RWPE2 (cell line): Measurements from ENCODE around the gene FXYD4.
"Not testable (repeated sequence)": the region's sequence is repeated elsewhere in the genome, so short reads cannot be mapped to it uniquely, and the experiment has no call there.

ENCODE experiments used
- ATAC-seq: fragments of 200-7000 bp; cut with Tn5 transposase; 3 replicates; pipeline ENCODE4 v1.9.1; 2021; ENCODE audit warnings: low read depth
- DNase-seq: peaks from one replicate; pipeline ENCODE4 v3.0.0-alpha.2; 2020; ENCODE audit warnings: low spot score
- H3K27ac ChIP-seq: fragments of 450-650 bp; 2 replicates; pipeline ENCODE4 v1.5.1; 2017; ENCODE audit warnings: mild to moderate bottlenecking; ENCODE audit not compliant: poor library complexity, severe bottlenecking
- H3K27me3 ChIP-seq: fragments of 250-450 bp; sonication (Bioruptor Pico); 2 replicates; pipeline ENCODE4 v1.5.1; 2021; ENCODE audit warnings: mild to moderate bottlenecking, moderate library complexity; ENCODE audit not compliant: insufficient read depth, poor library complexity, severe bottlenecking
- H3K36me3 ChIP-seq: fragments of 250-450 bp; sonication (Bioruptor Pico); 2 replicates; pipeline ENCODE4 v1.5.1; 2020; ENCODE audit warnings: low read depth, mild to moderate bottlenecking, moderate library complexity
- H3K4me1 ChIP-seq: fragments of 250-450 bp; sonication (Bioruptor Pico); 2 replicates; pipeline ENCODE4 v1.5.1; 2021; ENCODE audit warnings: mild to moderate bottlenecking, moderate library complexity; ENCODE audit not compliant: insufficient read depth, poor library complexity, severe bottlenecking
- H3K4me3 ChIP-seq: fragments of 250-450 bp; sonication (Bioruptor Pico); 2 replicates; pipeline ENCODE4 v1.5.1; 2021; ENCODE audit warnings: mild to moderate bottlenecking, moderate library complexity; ENCODE audit not compliant: severe bottlenecking
- H3K9me3 ChIP-seq: fragments of 250-450 bp; sonication (Bioruptor Pico); 2 replicates; pipeline ENCODE4 v1.5.1; 2021; ENCODE audit warnings: mild to moderate bottlenecking, moderate library complexity; ENCODE audit not compliant: severe bottlenecking
- TF ChIP-seq, protein P1 (sequence below): fragments of 450-650 bp; IDR thresholded peaks from one replicate; pipeline ENCODE4 v1.5.1; 2017; ENCODE audit warnings: mild to moderate bottlenecking, moderate library complexity; ENCODE audit not compliant: poor library complexity, severe bottlenecking

The FXYD4 gene

DNA sequence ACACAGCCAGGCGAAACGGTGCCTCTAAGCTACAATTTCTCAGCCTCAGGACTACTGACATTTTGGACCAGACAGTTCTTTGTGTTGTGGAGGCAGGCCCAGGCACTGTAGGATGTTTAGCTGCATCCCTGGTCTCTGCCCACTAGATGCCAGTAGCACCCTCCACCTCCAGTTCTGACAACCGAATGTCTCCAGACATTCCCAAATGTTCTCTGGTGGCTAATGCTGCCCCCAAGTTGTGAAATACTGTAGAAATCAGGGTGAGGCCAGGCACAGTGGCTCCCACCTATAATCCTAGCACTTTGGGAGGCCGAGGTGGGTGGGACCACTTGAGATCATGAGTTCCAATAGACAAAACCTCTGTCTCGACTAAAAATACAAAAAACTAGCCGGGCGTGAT lies 19.3 kb downstream of the FXYD4 start:
- TF ChIP-seq, protein P1, sequence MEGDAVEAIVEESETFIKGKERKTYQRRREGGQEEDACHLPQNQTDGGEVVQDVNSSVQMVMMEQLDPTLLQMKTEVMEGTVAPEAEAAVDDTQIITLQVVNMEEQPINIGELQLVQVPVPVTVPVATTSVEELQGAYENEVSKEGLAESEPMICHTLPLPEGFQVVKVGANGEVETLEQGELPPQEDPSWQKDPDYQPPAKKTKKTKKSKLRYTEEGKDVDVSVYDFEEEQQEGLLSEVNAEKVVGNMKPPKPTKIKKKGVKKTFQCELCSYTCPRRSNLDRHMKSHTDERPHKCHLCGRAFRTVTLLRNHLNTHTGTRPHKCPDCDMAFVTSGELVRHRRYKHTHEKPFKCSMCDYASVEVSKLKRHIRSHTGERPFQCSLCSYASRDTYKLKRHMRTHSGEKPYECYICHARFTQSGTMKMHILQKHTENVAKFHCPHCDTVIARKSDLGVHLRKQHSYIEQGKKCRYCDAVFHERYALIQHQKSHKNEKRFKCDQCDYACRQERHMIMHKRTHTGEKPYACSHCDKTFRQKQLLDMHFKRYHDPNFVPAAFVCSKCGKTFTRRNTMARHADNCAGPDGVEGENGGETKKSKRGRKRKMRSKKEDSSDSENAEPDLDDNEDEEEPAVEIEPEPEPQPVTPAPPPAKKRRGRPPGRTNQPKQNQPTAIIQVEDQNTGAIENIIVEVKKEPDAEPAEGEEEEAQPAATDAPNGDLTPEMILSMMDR = peak; percentile 51
- H3K36me3 ChIP-seq = peaks cover 100% of the 10 kb centered on the region
- no peak overlapping the region for H3K27ac ChIP-seq
- no peaks in the 10 kb centered on the region for H3K4me1 ChIP-seq
- H3K27me3 ChIP-seq = no peaks in the 10 kb centered on the region
- no peak for DNase-seq
- H3K9me3 ChIP-seq = no peaks in the 10 kb centered on the region
- peak; percentile 60; the same call in 2 of the 3 replicates for ATAC-seq
- no peak overlapping the region for H3K4me3 ChIP-seq

DNA sequence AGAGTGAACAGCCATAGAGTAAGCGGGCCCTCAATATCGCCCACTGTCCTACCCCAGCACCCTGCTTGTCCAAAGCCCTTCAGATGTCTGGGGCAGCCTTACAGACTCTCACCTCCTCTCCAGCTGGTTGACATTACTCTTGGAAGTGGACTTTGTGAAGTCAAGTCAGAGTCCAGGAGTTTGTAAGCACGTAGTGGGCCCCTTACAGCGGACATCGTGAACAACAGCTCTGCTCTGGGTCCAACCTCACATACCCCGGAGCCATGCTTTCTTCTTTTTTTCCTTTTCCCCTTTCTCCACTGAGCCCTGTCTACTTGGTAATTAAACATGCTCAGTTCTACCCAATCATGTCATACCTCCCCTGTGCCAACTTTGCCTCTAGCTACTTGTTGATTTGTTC lies 20.1 kb downstream of the FXYD4 start:
- Histone ChIP-seq H3K9me3 (no peaks in the 10 kb centered on the region), H3K4me3 (no peak overlapping the region), H3K4me1 (no peaks in the 10 kb centered on the region), H3K27me3 (no peaks in the 10 kb centered on the region), H3K36me3 (peaks cover 100% of the 10 kb centered on the region), H3K27ac (no peak overlapping the region)
- TF ChIP-seq, protein P1 = no peak
- no peak for ATAC-seq
- DNase-seq = no peak

DNA sequence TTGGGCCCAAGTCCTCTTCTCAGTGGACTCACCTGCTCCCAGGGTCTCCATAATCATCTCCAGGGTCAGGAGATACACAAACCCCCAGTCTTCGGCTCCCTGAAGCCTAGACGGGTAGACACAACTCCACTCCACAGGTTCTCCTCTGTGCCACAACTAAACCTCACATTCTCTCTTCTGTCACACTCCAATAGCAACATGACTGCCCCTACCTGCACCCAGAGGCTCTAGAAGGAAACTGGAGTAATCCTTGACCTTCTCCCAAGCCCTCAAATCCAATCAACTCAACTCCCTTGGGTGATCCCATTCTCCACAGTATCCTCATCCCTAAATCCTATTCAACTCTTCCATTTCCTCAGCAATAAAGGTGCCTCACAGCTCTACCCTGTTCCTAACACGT lies 21.3 kb downstream of the FXYD4 start:
- Histone ChIP-seq H3K9me3 (no peaks in the 10 kb centered on the region), H3K4me1 (no peaks in the 10 kb centered on the region), H3K27me3 (no peaks in the 10 kb centered on the region), H3K4me3 (no peak overlapping the region), H3K36me3 (peaks cover 89% of the 10 kb centered on the region), H3K27ac (peak overlapping the region; percentile 6)
- DNase-seq (no peak), ATAC-seq (no peak)
- TF ChIP-seq, protein P1 = no peak

DNA sequence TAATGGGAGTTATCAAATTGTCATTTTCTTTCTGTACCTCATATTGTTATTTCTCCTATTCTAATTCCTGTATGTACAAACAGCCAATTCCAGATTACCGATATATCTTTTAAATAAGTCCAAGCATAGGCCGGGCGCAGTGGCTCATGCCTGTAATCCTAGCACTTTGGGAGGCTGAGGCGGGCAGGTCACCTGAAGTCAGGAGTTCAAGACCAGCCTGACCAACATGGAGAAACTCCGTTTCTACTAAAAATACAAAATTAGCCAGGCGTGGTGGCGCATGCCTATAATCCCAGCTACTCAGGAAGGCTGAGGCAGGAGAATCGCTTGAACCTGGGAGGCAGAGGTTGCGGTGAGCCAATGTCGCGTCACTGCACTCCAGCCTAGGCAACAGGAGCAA lies 21.8 kb downstream of the FXYD4 start:
- H3K4me1 ChIP-seq, H3K9me3 ChIP-seq, DNase-seq, ATAC-seq, H3K27me3 ChIP-seq, H3K4me3 ChIP-seq: not testable (repeated sequence)
- Histone ChIP-seq H3K36me3 (peaks cover 88% of the 10 kb centered on the region), H3K27ac (peak overlapping the region; percentile 6)

DNA sequence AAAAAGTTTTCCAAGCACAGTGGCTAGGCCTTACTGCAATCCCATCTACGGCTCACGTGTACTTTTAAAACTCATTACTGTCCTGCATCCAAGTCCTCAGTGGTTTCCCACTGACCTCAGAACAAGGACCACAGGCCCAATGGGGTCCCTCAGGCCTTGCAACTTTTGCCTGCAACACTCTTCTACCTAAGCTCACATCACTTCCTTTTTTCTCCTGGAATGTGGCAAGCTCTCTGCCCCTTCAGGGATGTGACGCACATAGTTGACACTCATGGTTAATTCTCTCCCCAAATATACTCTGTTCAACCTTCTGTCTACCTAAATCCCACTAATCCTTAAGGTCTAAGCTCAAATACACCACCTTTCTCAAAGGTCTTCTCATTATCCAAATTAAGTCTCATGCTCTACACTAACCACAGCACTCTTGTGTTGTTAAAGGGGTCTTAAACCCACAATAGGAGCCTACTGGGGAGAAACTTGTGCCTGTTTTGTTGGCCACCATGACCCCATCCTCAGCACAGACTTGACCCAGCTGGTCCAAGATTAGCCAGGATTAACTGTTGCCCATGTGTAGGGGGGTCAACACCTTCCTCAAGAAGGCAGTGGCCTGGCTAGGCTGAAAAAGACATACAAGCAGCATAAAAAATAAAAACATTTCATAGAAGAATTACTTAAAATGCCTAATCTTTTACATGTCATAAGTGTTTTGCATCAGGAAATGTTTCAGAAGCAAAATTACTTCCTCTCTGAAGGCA lies 22.3 kb downstream of the FXYD4 start:
- no peak for ATAC-seq
- H3K27ac ChIP-seq = peak overlapping the region; percentile 91

More for the DNA sequence above, 22.3 kb downstream of the FXYD4 start:
- peaks cover 4% of the 10 kb centered on the region for H3K4me1 ChIP-seq
- peaks cover 85% of the 10 kb centered on the region for H3K36me3 ChIP-seq
- DNase-seq = no peak
- TF ChIP-seq, protein P1 = no peak
- no peak overlapping the region for H3K4me3 ChIP-seq
- no peaks in the 10 kb centered on the region for H3K9me3 ChIP-seq
- no peaks in the 10 kb centered on the region for H3K27me3 ChIP-seq
